GM12865 (cell line): Measurements from ENCODE around the gene C3orf33.
"Not testable (repeated sequence)": the region's sequence is repeated elsewhere in the genome, so short reads cannot be mapped to it uniquely, and the experiment has no call there.

Experiments
- DNase-seq: peaks from one replicate; pipeline ENCODE4 v3.0.0; 2010; ENCODE audit warnings: low read depth
- H3K4me3 ChIP-seq: 2 replicates; pipeline ENCODE4 v1.5.1; 2011; ENCODE audit warnings: mild to moderate bottlenecking, low read depth, low read length, control low read depth
- TF ChIP-seq, protein P1 (sequence below): IDR thresholded peaks from 2 replicates; pipeline ENCODE4 v1.5.1; 2011; ENCODE audit warnings: low read length, control low read depth, low read depth, inconsistent platforms; ENCODE audit not compliant: insufficient read depth; ENCODE audit errors: missing control alignments

The C3orf33 gene

DNA sequence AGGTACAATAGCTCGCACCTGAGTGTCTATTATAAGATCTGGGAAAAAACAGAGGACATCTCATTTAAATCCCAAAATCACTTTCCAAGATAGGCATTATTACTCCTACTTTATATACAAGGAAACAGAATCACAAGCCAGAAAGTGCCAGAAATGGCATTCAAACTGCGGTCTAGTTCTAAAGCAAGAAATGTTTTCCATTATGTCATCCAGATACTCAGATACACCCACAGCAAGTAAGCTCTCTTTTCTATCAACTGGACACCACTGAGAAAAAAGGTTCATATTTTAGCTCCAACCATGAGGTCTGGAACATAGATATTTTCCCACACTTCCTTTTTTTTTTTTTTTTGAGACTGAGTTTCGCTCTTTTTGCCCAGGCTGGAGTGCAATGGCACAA lies 40.0 kb upstream of the C3orf33 start:
- no peak overlapping the region for H3K4me3 ChIP-seq
- DNase-seq: no peak
- TF ChIP-seq, protein P1, sequence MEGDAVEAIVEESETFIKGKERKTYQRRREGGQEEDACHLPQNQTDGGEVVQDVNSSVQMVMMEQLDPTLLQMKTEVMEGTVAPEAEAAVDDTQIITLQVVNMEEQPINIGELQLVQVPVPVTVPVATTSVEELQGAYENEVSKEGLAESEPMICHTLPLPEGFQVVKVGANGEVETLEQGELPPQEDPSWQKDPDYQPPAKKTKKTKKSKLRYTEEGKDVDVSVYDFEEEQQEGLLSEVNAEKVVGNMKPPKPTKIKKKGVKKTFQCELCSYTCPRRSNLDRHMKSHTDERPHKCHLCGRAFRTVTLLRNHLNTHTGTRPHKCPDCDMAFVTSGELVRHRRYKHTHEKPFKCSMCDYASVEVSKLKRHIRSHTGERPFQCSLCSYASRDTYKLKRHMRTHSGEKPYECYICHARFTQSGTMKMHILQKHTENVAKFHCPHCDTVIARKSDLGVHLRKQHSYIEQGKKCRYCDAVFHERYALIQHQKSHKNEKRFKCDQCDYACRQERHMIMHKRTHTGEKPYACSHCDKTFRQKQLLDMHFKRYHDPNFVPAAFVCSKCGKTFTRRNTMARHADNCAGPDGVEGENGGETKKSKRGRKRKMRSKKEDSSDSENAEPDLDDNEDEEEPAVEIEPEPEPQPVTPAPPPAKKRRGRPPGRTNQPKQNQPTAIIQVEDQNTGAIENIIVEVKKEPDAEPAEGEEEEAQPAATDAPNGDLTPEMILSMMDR: no peak

- TF ChIP-seq, protein P1: no peak
- no peak overlapping the region for H3K4me3 ChIP-seq
- no peak for DNase-seq
Observed at GRCh38 chr3:155843569-155843968, 37.5 kb upstream of the C3orf33 start.

DNA sequence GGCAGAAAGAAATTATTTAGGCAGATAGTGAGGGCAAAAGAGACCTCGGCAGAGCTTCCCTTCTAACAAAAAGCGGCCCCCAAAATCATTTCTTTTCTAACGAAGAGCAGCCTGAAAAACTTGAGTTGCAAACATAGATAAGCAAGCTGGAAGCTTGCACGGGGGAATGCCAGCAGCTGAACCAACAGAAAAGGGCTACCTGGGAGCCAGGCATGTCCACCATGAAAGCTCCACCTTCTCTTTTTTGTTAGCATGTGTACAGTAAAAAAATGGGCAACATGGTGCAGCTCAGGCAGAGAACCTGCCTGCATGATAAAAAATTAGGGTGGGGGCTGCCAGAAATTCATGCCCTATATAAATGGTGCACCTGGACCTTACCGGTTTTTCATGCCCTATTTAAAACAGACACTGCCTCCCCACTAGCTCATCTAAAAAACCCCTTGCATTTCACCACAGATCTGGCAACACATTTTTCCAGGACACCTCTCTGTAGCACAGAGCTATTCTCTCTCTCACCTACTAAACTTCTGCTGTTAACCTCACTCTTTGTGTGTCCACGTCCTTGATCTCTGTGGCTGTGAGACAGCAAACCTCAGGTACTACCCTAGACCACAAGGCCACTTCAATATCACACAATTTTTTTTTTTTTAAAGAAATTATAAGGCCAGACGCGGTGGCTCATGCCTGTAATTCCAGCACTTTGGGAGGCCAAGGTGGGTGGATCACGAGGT lies 29.4 kb upstream of the C3orf33 start:
- TF ChIP-seq, protein P1: no peak
- DNase-seq: no peak
- no peak overlapping the region for H3K4me3 ChIP-seq

DNA sequence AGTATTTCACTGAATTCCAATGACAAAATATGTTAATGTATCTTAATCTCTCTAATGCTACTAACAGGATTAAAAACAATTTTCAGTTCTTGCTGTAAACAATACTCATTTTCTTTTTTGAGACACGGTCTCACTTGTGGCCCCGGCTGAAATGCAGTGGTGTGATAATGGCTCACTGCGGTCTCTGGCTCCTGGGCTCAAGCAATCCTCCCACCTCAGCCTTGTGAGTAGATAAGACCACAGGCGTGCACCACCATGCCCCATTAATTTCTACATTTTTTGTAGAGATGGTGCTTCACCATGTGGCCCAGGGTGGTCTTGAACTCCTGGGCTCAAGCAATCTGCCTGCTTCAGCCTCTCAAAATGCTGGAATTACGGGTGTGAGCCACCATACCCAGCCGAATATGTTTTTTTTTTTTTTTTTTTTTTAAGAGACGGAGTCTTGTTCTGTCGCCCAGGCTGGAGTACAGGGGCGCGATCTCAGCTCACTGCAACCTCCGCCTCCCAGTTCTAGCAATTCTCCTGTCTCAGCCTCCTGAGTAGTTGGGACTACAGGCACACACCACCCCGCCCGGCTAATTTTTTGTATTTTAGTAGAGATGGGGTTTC lies 22.5 kb upstream of the C3orf33 start:
- not testable (repeated sequence) for H3K4me3 ChIP-seq, DNase-seq

- TF ChIP-seq, protein P1: no peak
- H3K4me3 ChIP-seq: no peak overlapping the region
- no peak for DNase-seq
Observed at GRCh38 chr3:155815030-155815545, 9.0 kb upstream of the C3orf33 start.

DNA sequence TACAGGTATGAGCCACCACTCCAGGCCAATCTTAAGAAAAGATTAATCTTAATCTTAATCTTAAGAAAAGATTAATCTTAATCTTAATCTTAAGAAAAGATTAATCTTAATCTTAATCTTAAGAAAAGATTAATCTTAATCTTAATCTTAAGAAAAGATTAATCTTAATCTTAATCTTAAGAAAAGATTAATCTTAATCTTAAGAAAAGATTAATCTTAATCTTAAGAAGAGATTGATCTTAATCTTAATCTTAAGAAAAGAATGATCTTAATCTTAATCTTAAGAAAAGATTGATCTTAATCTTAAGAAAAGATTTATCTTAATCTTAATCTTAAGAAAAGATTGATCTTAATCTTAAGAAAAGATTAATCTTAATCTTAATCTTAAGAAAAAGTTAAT lies 7.1 kb upstream of the C3orf33 start:
- not testable (repeated sequence) for DNase-seq, H3K4me3 ChIP-seq

DNA sequence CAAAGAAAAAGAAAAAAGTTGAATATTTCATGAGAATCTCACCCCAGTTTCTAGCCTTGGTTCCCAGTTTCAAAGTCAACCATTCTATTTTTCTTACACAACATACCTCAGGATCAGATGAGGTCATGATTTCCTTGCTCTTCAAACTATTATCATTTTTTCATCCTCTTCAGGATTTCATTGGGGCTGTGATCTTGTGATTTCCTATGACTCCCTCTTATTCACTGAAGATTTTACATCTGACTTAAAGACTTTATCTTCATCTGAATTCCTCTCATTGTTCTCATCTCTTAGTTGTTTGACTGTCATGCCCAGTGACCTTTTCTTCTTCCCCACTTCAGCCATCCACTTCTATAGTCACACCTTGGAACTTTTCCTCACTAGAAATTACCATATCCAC lies 3.1 kb upstream of the C3orf33 start:
- TF ChIP-seq, protein P1: no peak
- DNase-seq: no peak
- no peak overlapping the region for H3K4me3 ChIP-seq

DNA sequence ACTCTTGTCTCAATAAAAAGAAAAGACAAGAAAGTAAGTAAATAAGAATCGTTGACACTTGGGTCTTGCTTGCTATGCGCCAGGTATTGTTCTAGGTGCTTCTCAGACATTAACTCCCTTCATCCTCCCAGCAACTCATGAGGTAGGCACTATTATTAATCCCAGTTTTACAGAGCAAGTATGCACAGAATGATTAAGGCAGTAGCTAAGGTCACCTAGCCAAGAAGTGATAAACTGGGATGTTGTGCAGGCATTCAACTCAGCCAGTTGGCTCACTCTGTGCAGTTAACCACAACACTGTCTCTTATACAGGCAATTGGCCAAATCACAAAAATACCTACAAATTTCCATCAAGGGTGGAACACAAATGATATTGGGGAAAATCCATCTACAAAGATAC lies 1.7 kb upstream of the C3orf33 start:
- no peak overlapping the region for H3K4me3 ChIP-seq
- no peak for DNase-seq
- TF ChIP-seq, protein P1: no peak
